ENCODE data around the gene FBXW2. TPM values are rescaled to one million over a fixed set of nuclear protein-coding genes. Genes with fewer than 3 reads are reported as not detected.

The FBXW2 gene
- total RNA-seq, 1 donor from 2014 or later: 43.9 TPM

DNA sequence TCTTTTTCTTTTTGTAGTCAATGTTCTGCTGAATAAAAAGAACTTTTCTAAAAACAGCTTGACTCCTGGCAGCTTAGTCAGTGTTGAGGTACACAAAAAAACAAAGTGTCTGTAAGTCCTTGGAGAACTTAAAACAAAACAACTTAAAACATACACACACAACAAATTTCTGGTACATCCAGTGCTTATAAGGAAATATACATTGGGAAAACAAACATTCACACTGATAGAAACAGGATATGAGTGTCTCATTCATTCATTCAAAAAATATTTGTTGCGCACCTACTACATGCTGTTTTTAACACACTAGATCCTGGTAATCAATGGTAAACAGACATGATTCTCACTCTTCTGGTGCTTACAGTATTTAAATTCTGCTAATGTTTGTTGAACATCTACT is 51.5 kb downstream of the FBXW2 start:
- no peak for DNase-seq (ENCODE audit: low read depth)

DNA sequence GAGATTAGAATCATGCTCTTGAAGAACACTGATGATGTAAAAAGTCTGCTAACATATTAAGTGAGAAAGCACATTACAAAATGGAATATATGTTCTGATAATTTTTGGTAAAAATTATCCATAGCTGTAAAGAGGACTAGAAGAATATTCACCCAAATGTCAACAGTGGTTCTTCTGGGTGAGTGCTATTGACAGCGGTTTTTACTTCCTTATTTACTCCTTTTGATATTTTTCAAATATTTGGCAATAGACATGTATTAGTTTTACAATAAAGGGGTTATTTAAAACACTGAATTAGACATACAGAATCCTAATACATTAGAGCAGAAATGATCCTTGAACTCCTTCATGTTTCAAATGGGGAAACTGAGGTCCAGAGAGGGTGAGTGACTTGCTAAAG is 52.0 kb downstream of the FBXW2 start:
- no peak for DNase-seq (ENCODE audit: low read depth)

DNA sequence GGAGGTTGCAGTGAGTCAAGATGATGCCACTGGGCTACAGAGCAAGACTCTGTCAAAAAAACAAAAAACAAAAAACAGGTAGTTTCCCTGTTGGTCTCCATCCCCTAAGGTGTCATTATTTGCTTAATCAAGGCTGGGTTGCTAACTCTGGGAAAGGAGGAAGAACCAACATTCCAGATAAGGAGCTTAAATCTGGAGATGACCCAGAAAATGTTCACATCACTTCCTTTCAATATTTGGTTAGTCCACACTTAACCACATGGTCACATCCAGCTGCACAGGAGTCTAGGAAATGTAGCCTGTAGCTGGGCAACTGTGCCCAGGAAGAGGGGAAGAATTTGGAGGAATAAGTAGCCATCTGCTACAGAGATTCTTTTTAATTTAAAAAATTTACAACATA is 53.1 kb downstream of the FBXW2 start:
- no peak for DNase-seq (ENCODE audit: low read depth)

DNA sequence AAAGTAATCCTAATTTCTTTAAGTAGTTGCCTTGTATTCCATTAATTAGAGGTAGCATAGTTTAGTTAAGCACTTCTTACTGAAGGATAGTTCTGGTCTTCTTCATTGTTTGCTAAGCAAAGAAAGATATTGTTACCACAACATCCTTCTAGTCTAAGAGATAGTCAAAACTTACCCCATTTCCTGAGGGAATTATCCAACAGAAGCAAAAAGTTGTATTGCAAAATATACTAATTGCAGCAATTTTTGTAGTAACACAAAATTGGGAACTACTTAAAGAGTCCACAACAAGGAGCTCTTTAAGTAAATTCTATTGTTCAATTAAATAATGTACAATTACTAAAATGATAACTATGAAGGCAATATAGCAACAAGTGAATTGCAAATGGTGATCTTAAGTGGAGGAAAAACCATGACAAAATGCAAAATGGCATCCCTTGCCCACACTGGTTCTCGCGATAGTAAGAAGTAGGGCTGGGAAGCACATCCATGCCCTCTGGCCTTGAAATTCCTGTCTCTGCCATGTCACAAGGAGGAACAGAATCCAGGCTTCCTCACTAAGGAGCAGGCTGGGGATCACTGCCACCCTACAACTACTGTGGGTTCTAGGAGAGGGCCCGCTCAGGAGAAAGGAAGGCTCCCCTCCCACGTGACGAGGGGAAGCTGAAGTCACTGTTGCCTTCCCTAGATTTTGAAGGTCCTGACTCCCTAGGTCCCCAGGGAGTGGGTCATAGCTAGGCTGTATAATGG is 55.6 kb downstream of the FBXW2 start:
- no peak for DNase-seq (ENCODE audit: low read depth)

DNA sequence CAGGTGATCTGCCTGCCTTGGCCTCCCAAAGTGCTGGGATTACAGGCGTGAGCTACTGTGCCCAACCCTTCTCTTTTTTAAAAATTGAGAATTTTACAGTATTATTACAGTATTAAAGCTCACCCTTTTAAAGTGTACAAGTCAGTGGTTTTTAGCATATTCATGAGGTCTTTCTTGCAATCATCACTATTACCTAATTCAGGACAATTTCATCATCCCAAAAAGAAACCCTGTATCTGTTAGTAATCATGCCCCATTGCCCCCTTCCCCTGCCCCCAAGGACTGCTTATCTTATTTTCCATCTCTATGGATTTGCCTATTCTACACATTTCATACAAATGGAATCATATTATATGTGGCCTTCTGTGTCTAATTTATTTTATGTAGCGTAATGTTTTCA is 56.3 kb downstream of the FBXW2 start:
- DNase-seq (ENCODE audit: low read depth): no peak

DNA sequence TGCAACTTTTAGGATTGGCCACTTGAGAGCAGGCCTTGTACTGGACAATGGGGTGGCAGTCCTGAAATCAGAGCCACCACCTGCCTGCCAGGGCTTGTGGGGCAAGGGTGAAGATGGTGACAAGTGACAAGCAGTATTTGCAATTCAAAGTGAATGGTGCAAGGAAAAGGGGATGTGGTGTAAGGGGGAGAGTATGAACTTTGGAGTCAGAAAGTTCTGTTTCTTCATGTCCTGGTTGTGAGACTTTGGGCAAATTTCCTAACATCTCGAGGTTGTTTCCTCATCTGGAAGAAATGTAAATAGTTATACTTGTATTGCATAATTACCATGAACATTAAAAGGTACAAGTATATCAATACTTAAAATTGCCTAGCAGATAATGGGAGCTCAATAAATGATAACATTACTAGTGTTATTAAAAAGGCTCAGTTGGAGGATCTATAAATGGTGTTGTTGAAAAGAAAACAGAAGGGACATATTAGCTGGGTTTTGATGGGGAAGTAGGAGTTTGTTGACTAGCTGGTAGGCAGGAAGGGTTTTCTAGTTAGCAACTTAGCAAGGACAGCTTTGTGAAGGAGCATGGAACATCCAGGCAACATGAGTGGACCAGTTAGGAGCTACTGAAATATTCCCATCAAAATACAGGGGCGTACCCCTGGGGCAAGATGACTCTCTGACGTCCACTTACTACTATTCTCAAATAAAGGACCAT is 57.6 kb downstream of the FBXW2 start:
- peak; percentile 40 for DNase-seq (ENCODE audit: low read depth)

DNA sequence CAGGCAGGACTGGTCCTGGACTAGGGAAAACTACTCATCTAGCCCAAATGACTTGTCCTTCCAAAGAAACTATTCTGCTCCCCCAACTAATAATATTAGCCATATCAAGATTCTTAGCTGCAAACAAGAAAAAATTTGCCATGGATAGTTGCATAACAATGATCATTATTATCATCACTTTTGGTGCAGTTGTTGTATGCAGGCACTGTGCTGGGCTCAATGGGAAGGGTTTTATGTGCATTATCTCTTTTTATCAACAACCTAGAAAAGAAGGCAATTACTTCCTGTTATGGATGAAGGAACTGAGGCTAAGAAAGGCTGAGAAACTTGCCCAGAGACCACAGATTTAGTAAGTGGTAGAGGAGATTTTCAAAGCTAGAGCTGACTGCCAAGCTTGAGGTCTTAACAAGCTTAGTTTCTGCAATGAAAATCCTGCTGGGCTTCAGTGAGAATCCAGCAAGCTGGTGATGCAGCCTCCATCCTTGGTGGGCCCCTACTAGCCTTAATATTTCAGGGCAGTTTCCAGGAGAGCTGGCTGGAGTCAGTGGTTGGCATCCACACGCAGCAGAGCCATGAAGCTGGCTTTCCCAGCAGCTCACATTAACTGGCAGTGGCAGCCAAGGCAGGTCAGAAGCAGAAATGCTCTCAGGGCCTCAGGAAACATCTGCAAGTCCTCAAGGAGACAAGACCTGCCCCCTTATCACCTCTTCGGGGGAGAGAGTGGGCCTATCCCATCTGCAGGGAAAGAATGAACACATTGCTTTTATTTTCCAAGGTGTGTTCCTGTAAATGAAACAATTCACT is 58.4 kb downstream of the FBXW2 start:
- no peak for DNase-seq (ENCODE audit: low read depth)

DNA sequence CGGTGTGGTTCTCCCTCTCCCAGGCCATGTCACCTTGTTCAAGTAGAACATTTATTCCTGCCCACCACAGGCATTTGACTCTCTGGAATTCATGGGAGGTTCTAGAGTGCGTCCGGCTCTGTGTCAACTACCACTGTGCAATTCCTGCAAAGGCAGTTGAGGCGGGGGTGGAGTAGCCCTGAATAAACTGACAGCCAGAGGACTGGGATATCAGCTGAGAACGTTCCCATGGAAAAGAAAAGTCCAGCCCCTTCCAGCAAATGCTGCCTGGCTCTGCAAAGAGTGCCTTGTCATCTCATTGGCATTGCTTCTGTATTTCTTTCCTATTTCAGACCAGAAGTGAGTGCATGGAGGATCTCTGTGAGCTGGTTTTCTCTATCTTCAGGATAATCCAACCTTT is 60.0 kb downstream of the FBXW2 start:
- peak; percentile 90 for DNase-seq (ENCODE audit: low read depth)

DNA sequence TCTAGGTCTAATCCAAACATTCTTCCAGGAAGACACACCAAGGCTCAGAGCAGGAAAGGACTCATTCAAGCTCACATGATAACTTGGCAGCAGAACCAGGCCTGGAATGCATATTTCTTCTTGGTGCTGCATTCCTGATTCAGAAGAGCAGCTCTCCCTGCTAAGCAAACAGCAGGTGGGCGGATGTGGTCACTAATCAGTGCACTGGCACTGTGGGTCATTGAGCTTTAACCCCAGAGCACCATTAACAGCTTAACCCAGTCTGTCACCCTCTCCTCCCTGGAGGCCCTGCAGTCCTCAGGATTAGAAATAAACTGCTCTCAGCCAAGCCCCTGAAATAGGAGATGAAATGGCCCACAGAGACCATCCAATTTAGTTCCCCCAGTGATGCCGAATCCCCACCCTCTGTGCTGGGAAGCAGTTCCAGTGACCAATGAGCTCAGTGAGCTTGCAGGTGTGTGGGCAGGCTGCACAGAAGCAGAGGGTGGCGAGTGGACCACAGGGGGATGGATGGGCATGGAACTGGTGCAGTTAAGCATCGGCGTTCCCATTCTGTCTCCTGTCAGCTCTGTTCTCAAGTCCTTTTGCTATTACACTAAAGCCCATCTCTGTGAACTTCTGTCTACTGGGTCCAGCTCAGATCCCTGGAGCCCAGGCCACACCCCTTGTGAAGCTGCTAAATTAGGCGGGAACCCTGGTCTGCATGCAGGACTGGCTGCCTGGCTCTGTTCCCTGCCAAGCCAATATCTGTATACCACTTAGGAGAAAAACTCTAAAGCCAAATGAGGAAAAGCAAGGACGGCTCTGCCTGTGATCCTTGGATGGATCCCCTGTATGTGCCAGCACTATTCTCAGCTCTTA is 62.3 kb downstream of the FBXW2 start:
- DNase-seq (ENCODE audit: low read depth): peak; percentile 98

DNA sequence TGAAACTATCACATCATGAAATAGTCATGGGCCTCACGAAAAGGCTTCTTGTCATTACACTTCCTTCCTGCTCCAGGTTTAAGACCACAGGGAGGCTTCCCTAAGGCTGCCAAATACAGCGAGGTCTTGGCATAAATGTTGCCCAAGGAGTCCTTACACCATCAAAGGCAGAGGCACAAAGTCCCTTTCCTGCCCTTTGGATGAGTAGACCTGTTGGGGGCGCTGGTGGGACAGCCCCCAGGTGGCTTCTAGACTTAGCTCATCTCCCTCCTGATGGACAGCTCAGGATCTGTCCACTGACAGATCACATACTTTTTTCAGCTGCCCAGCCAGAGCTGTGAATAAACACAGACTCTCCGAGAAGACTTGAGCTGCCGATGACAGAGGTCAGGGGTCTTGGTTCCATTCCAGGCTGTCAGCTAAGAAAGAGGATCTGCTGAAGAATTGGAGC is 63.4 kb downstream of the FBXW2 start:
- DNase-seq (ENCODE audit: low read depth): peak; percentile 15

DNA sequence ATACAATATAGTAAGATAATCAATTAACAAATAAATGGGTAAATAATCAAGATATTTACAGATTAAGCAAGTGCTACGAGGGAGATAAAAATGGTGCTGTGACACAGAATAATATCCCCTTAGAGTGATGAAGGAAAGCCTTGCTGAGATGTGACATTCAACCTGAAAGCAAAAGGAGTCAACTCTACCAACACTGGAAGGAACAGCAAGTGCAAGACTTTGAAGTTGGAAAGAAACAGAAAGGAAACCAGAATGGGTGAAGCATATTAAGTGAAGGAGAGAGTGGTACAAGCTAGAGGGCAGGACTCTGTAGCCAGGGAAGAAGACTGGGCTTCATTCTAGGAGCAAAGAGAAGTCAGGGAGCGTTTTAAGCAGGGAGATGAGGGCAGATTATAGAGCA is 66.7 kb downstream of the FBXW2 start:
- DNase-seq (ENCODE audit: low read depth): no peak

DNA sequence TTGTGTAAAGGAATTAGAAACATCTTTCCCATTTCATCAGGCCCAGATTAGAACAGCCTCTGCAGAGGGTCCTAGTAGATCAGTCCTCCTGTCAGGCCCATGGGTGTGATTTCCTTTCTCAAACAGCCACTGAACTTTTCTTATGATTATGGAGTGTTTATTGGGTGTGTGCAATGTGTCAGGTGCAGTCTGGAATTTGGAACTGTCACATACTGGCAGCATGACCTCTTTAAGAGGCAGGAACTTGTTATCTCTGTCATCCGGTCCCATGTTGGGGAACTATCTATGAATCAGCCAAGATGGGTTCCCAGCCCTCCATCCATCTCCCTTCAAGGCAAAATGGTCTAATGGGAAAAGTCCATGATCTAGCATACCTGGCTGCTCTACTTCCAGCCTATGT is 67.3 kb downstream of the FBXW2 start:
- DNase-seq (ENCODE audit: low read depth): no peak

DNA sequence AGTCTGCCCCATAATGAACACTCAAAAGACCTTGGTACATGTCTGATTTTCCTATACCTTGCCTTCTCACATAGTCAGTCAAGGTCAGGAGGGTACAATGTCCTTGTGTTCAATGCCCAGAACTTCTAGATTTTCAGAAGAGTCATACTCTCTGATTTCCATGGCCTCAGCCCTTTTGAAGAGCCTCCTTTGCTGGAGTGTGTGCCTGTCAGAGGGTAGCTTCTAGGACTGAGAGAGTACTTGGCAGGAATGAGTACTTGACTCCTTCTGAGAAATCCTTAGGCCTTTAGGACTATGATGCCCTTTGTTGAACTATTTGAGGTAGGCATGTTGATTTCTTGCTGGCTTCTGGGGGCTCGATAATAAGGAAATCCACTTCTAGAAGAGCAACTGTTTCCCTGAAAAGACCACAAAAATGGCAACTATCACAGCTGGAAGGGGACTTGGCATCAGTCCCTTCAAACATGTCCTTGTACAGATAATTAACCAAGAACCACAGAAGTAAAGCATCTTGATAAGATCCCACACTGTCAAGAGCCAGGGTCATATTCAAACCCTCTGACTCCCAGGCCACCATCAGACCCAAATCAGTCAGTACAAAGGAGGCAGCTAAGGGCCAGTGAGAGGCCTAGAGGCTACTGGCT is 68.3 kb downstream of the FBXW2 start:
- no peak for DNase-seq (ENCODE audit: low read depth)

DNA sequence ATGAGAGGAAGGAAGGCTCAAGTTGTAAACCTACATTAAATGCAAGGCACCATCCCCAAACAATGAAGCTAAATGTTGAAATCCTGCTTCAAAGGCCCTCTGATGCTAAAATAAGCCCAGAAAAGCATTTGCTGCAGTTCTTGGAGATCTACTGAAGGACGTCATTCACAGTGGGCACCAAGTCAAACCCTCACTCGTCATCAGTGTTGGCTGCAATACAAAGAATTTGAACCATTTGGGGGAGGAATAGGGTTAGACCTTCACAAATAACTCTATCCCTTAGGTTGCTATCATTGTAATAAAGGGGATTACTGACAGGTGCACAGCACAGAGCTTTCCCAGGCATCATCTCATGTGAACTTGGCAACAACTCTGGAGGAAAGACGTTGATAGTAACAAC is 69.7 kb downstream of the FBXW2 start:
- DNase-seq (ENCODE audit: low read depth): peak; percentile 8

DNA sequence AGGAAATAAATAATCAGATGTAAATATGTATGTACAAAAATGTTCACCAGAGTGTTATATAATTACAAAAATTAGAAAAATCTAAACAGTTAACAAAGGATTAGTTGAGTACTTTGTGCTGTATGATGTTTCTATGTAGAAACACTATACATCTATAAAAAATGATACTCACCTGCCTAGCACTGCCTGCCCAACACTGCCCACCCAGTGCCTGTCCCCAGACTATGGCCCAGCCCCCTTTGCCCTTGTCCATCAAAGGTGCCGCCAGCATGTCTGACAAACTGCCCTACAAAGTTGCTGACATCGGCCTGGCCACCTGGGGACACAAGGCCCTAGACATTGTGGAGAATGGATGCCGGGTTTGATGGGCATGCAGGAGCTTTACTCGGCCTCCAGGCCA is 72.8 kb downstream of the FBXW2 start:
- no peak for DNase-seq (ENCODE audit: low read depth)

DNA sequence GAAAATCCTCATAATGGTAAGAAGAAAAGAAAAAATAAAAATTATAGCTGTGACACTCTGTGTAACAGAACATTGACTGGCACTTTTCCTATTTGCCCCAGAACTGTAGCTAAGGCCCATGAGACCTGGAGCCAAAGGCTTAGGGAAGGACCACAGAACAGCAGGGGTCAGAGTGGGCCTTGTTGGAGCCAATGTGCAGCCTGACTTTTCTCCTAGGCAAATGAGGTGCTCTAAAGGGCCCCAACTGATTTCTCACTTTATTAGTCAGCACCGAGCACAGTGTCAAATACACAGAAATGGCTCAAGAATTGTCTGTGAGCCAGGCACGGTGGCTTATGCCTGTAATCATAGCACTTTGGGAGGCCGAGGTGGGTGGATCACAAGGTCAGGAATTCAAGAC is 74.9 kb downstream of the FBXW2 start:
- DNase-seq (ENCODE audit: low read depth): no peak

DNA sequence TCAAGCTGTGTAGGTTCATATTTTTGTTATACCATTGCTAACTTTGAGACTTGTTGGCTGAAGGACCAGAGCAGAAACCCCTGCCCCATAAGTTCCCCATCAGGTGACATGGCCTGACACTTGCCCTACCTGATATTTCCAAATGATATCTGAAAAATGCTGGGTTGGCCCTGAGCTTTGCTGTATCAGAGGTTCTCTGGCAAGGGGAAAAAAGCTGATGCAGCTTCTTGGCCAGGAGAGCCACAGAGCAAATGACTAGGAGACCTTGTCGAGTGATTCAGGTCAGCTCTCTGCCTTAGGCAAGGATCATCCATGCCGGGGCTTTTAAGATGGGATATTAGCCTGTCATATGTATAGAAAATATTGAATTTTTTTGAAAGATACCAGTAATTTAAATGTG is 76.0 kb downstream of the FBXW2 start:
- DNase-seq (ENCODE audit: low read depth): no peak

DNA sequence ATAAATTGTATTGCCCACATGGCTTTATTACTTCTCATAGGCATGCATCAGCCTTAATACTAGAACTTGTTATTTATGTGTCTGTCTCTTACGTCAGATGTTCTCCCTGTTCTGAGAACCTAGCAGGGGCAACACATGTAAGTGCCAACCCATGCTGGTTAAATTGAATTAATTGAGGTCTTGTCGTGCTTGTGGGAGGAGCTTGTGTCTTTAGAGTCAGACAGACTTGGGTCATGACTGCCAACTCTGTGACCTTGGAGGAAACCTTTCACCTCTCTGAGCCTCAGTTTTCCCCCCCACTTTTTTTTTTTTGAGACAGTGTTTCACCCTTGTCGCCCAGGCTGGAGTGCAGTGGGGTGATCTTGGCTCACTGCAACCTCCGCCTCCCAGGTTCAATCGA is 76.7 kb downstream of the FBXW2 start:
- no peak for DNase-seq (ENCODE audit: low read depth)

DNA sequence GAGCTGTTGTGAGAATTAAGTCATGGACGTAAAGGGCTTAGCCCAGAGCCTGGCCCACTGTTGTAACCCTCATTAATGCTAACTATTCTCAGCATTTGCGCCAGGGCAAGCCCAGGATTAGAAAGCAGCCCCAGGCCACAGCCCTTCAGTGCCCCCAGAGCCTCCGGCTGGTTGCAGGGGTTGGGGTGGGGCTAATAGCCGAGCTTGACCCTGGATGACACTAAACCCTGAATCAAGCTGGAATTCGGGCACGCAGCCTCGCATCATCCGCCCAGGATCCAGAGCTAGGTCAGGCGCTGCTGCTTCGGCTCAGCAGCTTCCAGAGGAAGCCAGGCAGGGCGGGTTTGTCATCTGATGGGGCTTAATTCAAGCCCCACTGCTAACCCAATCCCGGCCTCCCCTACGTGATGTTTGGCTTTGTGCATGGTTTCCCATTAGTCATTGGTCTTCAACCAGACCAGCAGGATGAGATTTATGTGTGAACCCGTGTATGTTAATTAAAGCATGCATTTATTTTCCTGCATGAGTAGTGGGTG is 77.8 kb downstream of the FBXW2 start:
- peak; percentile 85 for DNase-seq (ENCODE audit: low read depth)

DNA sequence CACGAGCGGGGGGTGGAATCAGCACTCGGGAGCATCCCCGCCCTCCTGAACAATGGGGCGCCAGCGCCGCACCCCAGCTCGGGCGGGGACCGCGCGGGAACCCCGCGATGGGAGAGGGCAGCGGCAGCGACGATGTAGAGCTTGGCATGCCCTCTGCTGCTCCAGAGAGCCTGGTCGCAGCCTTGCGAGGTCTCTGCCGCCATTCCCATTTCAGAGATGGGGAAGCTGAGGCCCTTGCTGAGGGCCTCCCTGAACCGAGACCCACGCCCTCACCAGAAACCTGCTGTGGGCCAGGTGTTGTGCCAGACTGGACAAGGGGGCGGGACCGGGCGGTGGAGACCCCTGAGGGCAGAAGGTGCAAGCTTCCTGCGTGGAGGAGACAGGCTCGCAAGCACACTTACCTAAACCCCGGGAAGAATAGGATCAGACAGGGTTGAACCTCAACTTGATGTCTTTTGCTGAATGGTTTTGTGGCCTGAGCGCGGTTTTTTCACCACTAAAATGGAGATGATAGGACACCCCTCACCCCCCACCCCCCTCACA is 78.3 kb downstream of the FBXW2 start:
- DNase-seq (ENCODE audit: low read depth): no peak

Measured in renal cortical epithelial cell (primary cell).